GM12892 (cell line): Measurements from ENCODE around the gene CAVIN1.

ENCODE experiments used
- POLR2A ChIP-seq: IDR thresholded peaks from 2 replicates; pipeline ENCODE4 v1.6.1; 2011; ENCODE audit warnings: low read depth, low read length, control low read depth
- POLR2AphosphoS5 ChIP-seq: IDR thresholded peaks from 2 replicates; pipeline ENCODE4 v1.6.1; 2011; ENCODE audit warnings: low read depth, low read length, control low read depth
- TAF1 ChIP-seq: IDR thresholded peaks from 2 replicates; pipeline ENCODE4 v1.6.1; 2011; ENCODE audit warnings: low read depth, mild to moderate bottlenecking, control low read depth, low read length, borderline replicate concordance

- TF ChIP-seq POLR2AphosphoS5: no peak
- TF ChIP-seq POLR2A: no peak
- TF ChIP-seq TAF1: no peak
These were observed 36.3 kb upstream of the CAVIN1 start for GRCh38 chr17:42459256-42459800.
